Endothelial cell of umbilical vein (primary cell): ENCODE results near the gene PRDM11. TPM values are rescaled to one million over a fixed set of nuclear protein-coding genes. Genes with fewer than 3 reads are reported as not detected.

Experiments
- BruUV-seq: library from RNA; stranded (reverse); fragments of 400-500 nt; replicated peaks from 2 replicates; lab custom pipeline; 2021; lab: Mats Ljungman, UMichigan
- CTCF ChIA-PET: fragments of 300-600, 350-600 bp; sonication (Branson Sonifier 250); formaldehyde crosslinking; loops from one replicate; lab custom pipeline; 2021; ENCODE audit warnings: antibody characterized with exemption, inconsistent platforms; lab: Charles Lee
- POLR2A ChIA-PET: fragments of 300-600, 350-600 bp; sonication (Branson Sonifier 250); formaldehyde crosslinking; loops from one replicate; lab custom pipeline; 2021; ENCODE audit warnings: antibody characterized with exemption, inconsistent platforms; lab: Charles Lee
- DNase-seq: peaks from one replicate; pipeline ENCODE4 v3.0.0-alpha.2; 2011; ENCODE audit warnings: low read depth, low spot score
- FAIRE-seq: peaks from 2 replicates; lab custom pipeline; 2011; peaks lifted over from hg19 to GRCh38; lab: Jason Lieb, UNC
- H2AFZ ChIP-seq: 2 replicates; pipeline ENCODE4 v1.6.0; 2012; ENCODE audit warnings: low read depth, low read length, control low read depth, inconsistent platforms
- H3K27ac ChIP-seq: 2 replicates; pipeline ENCODE4 v1.5.1; 2011; ENCODE audit warnings: low read depth, mild to moderate bottlenecking, control low read depth, low read length, moderate library complexity; ENCODE audit not compliant: insufficient read depth
- H3K27me3 ChIP-seq, 2 experiments: 2 replicates each; pipeline versions ENCODE4 v1.6.0 to v1.6.1; 2011; ENCODE audit warnings: low read length in 2 of 2, mixed read lengths in 1 of 2; ENCODE audit not compliant: control insufficient read depth in 2 of 2, insufficient read depth in 2 of 2
- H3K36me3 ChIP-seq, 2 experiments: 2 replicates in 1 of 2; 3 replicates in 1 of 2; pipeline ENCODE4 v1.5.1; 2011; ENCODE audit warnings: low read length in 2 of 2, mild to moderate bottlenecking in 1 of 2, moderate library complexity in 1 of 2; ENCODE audit not compliant: control insufficient read depth in 2 of 2, insufficient read depth in 2 of 2; ENCODE audit errors: extremely low read depth in 1 of 2
- H3K4me1 ChIP-seq: 3 replicates; pipeline ENCODE4 v1.5.1; 2011; ENCODE audit warnings: mild to moderate bottlenecking, low read length; ENCODE audit not compliant: control insufficient read depth, insufficient read depth; ENCODE audit errors: extremely low read depth
- H3K4me2 ChIP-seq: 2 replicates; pipeline ENCODE4 v1.6.1; 2011; ENCODE audit warnings: low read length, control low read depth, mixed read lengths; ENCODE audit not compliant: insufficient read depth
- H3K4me3 ChIP-seq, 3 experiments: fragments of 200-600 bp in 1 of 3; sonication (generic), shearing (Covaris generic) in 1 of 3; replicated peaks in 1 of 3; 2 replicates each; pipeline ENCODE4 v1.5.1; 2011 to 2016; ENCODE audit warnings: control low read depth in 3 of 3, low read length in 3 of 3, mild to moderate bottlenecking in 2 of 3, inconsistent platforms in 1 of 3, low read depth in 1 of 3, moderate library complexity in 1 of 3; ENCODE audit not compliant: insufficient read depth in 1 of 3
- H3K79me2 ChIP-seq: 2 replicates; pipeline ENCODE4 v1.6.0; 2012; ENCODE audit warnings: low read length, inconsistent platforms; ENCODE audit not compliant: control insufficient read depth, insufficient read depth
- H3K9ac ChIP-seq: replicated peaks from 2 replicates; pipeline ENCODE3; 2011; ENCODE audit warnings: low read length, control low read depth; ENCODE audit not compliant: insufficient read depth; ENCODE audit errors: extremely low read depth
- H3K9me1 ChIP-seq: replicated peaks from 3 replicates; pipeline ENCODE4 v1.6.0; 2011; ENCODE audit warnings: mild to moderate bottlenecking, low read length; ENCODE audit not compliant: control insufficient read depth, insufficient read depth; ENCODE audit errors: extremely low read depth
- H3K9me3 ChIP-seq: replicated peaks from 2 replicates; pipeline ENCODE4 v1.5.1; 2012; ENCODE audit warnings: low read length, inconsistent platforms; ENCODE audit not compliant: control insufficient read depth, insufficient read depth
- H4K20me1 ChIP-seq: replicated peaks from 2 replicates; pipeline ENCODE3; 2011; ENCODE audit warnings: mild to moderate bottlenecking, low read length; ENCODE audit not compliant: control insufficient read depth, insufficient read depth; ENCODE audit errors: extremely low read depth
- CTCF ChIP-seq, 2 donors: IDR thresholded peaks; 1 replicate in 1 of 2; 2 replicates in 1 of 2; pipeline ENCODE4 v1.5.1; 2011; ENCODE audit warnings: low read length in 2 of 2, mild to moderate bottlenecking in 2 of 2, moderate library complexity in 2 of 2, control low read depth in 1 of 2, inconsistent platforms in 1 of 2, low read depth in 1 of 2; ENCODE audit not compliant: insufficient read depth in 1 of 2; ENCODE audit errors: extremely low read depth in 1 of 2
- FOS ChIP-seq: IDR thresholded peaks from 2 replicates; pipeline ENCODE4 v1.6.1; 2011; ENCODE audit warnings: mild to moderate bottlenecking, low read length, moderate library complexity, borderline replicate concordance; ENCODE audit not compliant: insufficient read depth
- GATA2 ChIP-seq: IDR thresholded peaks from 2 replicates; pipeline ENCODE4 v1.7.0; 2011; ENCODE audit warnings: low read depth, mild to moderate bottlenecking, moderate library complexity, mixed read lengths, low read length; ENCODE audit not compliant: insufficient read length, insufficient read depth
- JUN ChIP-seq: IDR thresholded peaks from 2 replicates; pipeline ENCODE4 v1.6.1; 2011; ENCODE audit warnings: borderline replicate concordance, low read depth; ENCODE audit not compliant: insufficient read length, insufficient read depth
- MYC ChIP-seq: IDR thresholded peaks from one replicate; pipeline ENCODE4 v1.6.1; 2011; ENCODE audit warnings: mild to moderate bottlenecking, low read depth, low read length
- POLR2A ChIP-seq: IDR thresholded peaks from 2 replicates; pipeline ENCODE4 v1.6.1; 2012; ENCODE audit warnings: low read depth, mild to moderate bottlenecking, control low read depth, low read length
- POLR2AphosphoS5 ChIP-seq: IDR thresholded peaks from 2 replicates; pipeline ENCODE4 v1.6.1; 2012; ENCODE audit warnings: low read depth, mild to moderate bottlenecking, control low read depth, low read length, moderate library complexity; ENCODE audit not compliant: insufficient read depth
- dilution Hi-C: fragments of 300-500 bp; cut with MboI; formaldehyde crosslinking; loops from one replicate; pipeline ENCODE4 v1.15.0; 2019; ENCODE audit warnings: low sequenced_read_pairs; ENCODE audit not compliant: extremely low pct_ligation_motif_present
- intact Hi-C: fragments of 100-400 bp; cut with micrococcal nuclease; formaldehyde crosslinking; loops from one replicate; pipeline ENCODE4 v1.10.0; 2022
- polyA plus RNA-seq, 4 experiments: library from polyadenylated mRNA; depleted of rRNA in 3 of 4; stranded (reverse) in 3 of 4; unstranded in 1 of 4; fragments of >200 nt; gene quantifications; 2 replicates each; pipeline versions ENCODE4 v1.2.1 to v1.2.3, GENCODE V29; 2011 to 2012; ENCODE audit warnings: missing spikeins in 1 of 4
- total RNA-seq: library from RNA; stranded (reverse); gene quantifications from 2 replicates; pipeline ENCODE4 v1.2.3, GENCODE V29; 2021
- TF ChIP-seq, protein P1 (sequence below): IDR thresholded peaks from 2 replicates; pipeline ENCODE4 v1.6.1; 2011; ENCODE audit not compliant: insufficient read depth, insufficient read length

PRDM11 gene
- total and polyA plus RNA-seq, 2 donors (not counting 3 experiments of a cell fraction or from before 2014, with no cell fraction given), result 6.9 to 14.1 TPM

GRCh38 chr11:45165386-45165785 lies 18.9 kb downstream of the PRDM11 start:
- TF ChIP-seq CTCF (IDR thresholded peaks at IDR 0.05; ENCODE audit: extremely low read depth in 1 of 2, insufficient read depth in 1 of 2, low read depth in 1 of 2, low read length in 2 of 2) (no peak), POLR2AphosphoS5 (no peak), FOS (no peak), POLR2A (no peak), JUN (no peak), MYC (no peak), GATA2 (no peak)
- TF ChIP-seq, protein P1, sequence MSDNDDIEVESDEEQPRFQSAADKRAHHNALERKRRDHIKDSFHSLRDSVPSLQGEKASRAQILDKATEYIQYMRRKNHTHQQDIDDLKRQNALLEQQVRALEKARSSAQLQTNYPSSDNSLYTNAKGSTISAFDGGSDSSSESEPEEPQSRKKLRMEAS, result no peak
- Histone ChIP-seq H3K27ac (no peak overlapping the region), H3K36me3 (no peaks in the 10 kb centered on the region), H3K4me2 (no peak overlapping the region), H3K9me1 (no peaks in the 10 kb centered on the region), H2AFZ (no peak overlapping the region), H3K9ac (no peak overlapping the region), H3K9me3 (no peaks in the 10 kb centered on the region), H3K4me1 (no peaks in the 10 kb centered on the region), H3K4me3 (no peak overlapping the region), H3K27me3 (no peaks in the 10 kb centered on the region), H3K79me2 (no peaks in the 10 kb centered on the region), H4K20me1 (no peaks in the 10 kb centered on the region)
- no peak for FAIRE-seq
- no peak for DNase-seq
- dilution Hi-C loops (no loop called here), intact Hi-C loops (no loop called here)
- ChIA-PET POLR2A (no interaction called here), CTCF (no interaction called here)
- no TSS peak for BruUV-seq
